ENCODE measurements around the gene MEST. TPM values are rescaled to one million over a fixed set of nuclear protein-coding genes. Genes with fewer than 3 reads are reported as not detected.

The MEST gene
- total and polyA plus RNA-seq, 2 donors (not counting 3 experiments of a cell fraction or from before 2014, with no cell fraction given): 46.7 to 52.6 TPM

DNA sequence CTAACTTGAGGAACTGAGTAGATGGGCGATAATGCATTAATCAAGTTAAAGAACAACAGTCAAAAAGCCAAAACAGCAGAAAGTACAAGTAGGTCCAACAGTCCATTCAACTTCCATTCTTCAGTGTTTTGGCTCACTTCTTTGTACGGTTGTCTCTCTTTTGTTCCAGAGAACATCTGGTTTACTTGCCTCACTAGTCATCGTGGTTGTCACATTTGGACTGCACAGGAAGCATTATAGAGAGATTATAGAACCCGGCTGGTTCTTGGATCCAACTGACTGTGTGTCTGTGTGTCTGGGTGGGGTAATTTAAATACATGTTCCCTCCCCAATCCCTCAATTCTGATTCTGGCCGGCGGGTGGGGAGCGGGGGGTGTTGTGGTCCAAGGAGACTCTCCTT, 49.3 kb upstream of the MEST start:
- H3K4me3 ChIP-seq (replicated peaks in 1 of 3; ENCODE audit: insufficient read depth in 1 of 3, low read depth in 1 of 3, low read length in 3 of 3): no peak overlapping the region
- DNase-seq (ENCODE audit: low read depth, low spot score) (no peak), FAIRE-seq (no peak)
- BruUV-seq (replicated peaks): no TSS peak
- no peaks in the 10 kb centered on the region for H3K9me1 ChIP-seq (replicated peaks; ENCODE audit: control insufficient read depth, extremely low read depth, insufficient read depth, low read length)
- ChIA-PET POLR2A (no interaction called here), CTCF (no interaction called here)
- H3K9ac ChIP-seq (replicated peaks; ENCODE audit: extremely low read depth, insufficient read depth, low read length): no peak overlapping the region
- H3K79me2 ChIP-seq (ENCODE audit: control insufficient read depth, insufficient read depth, low read length): peaks cover 2% of the 10 kb centered on the region
- no peak for TF ChIP-seq EZH2 (IDR thresholded peaks at IDR 0.05; ENCODE audit: borderline replicate concordance, low read depth, low read length, severe bottlenecking)
- TF ChIP-seq GATA2 (IDR thresholded peaks at IDR 0.05; ENCODE audit: insufficient read depth, insufficient read length, low read depth, low read length): no peak
- no peak overlapping the region for H3K27ac ChIP-seq (ENCODE audit: insufficient read depth, low read depth, low read length)
- H3K27me3 ChIP-seq (ENCODE audit: control insufficient read depth in 2 of 2, insufficient read depth in 2 of 2, low read length in 2 of 2): no peaks in the 10 kb centered on the region
- no peak overlapping the region for H2AFZ ChIP-seq (ENCODE audit: low read depth, low read length)
- no peak overlapping the region for H3K4me2 ChIP-seq (ENCODE audit: insufficient read depth, low read length)
- peaks cover 12% of the 10 kb centered on the region for H3K4me1 ChIP-seq (ENCODE audit: control insufficient read depth, extremely low read depth, insufficient read depth, low read length)
- no peaks in the 10 kb centered on the region for H4K20me1 ChIP-seq (replicated peaks; ENCODE audit: control insufficient read depth, extremely low read depth, insufficient read depth, low read length)
- no peaks in the 10 kb centered on the region for H3K9me3 ChIP-seq (replicated peaks; ENCODE audit: control insufficient read depth, insufficient read depth, low read length)
- no peaks in the 10 kb centered on the region for H3K36me3 ChIP-seq (ENCODE audit: control insufficient read depth in 2 of 2, extremely low read depth in 1 of 2, insufficient read depth in 2 of 2, low read length in 2 of 2)
- intact Hi-C loops (cut with micrococcal nuclease) (loop anchor here (5.0 kb wide), 1 partner anchor 370 kb away; the partner anchor contains the start of gene KLHDC10), dilution Hi-C loops (cut with MboI; ENCODE audit: extremely low pct_ligation_motif_present, low sequenced_read_pairs) (no loop called here)

GRCh38 chr7:130444234-130444633, 47.7 kb upstream of the MEST start:
- BruUV-seq (replicated peaks): no TSS peak
- peaks cover 12% of the 10 kb centered on the region for H3K4me1 ChIP-seq (ENCODE audit: control insufficient read depth, extremely low read depth, insufficient read depth, low read length)
- H3K27ac ChIP-seq (ENCODE audit: insufficient read depth, low read depth, low read length): no peak overlapping the region
- no peak overlapping the region for H2AFZ ChIP-seq (ENCODE audit: low read depth, low read length)
- dilution Hi-C loops (cut with MboI; ENCODE audit: extremely low pct_ligation_motif_present, low sequenced_read_pairs) (no loop called here), intact Hi-C loops (cut with micrococcal nuclease) (loop anchor here (5.0 kb wide), 1 partner anchor 372 kb away; the partner anchor contains the start of gene KLHDC10)
- H3K79me2 ChIP-seq (ENCODE audit: control insufficient read depth, insufficient read depth, low read length): peaks cover 2% of the 10 kb centered on the region
- POLR2A ChIA-PET: no interaction called here
- no peak for FAIRE-seq
- no peaks in the 10 kb centered on the region for H4K20me1 ChIP-seq (replicated peaks; ENCODE audit: control insufficient read depth, extremely low read depth, insufficient read depth, low read length)
- TF ChIP-seq FOS (IDR thresholded peaks at IDR 0.05; ENCODE audit: borderline replicate concordance, insufficient read depth, low read length): no peak
- TF ChIP-seq, protein P1, sequence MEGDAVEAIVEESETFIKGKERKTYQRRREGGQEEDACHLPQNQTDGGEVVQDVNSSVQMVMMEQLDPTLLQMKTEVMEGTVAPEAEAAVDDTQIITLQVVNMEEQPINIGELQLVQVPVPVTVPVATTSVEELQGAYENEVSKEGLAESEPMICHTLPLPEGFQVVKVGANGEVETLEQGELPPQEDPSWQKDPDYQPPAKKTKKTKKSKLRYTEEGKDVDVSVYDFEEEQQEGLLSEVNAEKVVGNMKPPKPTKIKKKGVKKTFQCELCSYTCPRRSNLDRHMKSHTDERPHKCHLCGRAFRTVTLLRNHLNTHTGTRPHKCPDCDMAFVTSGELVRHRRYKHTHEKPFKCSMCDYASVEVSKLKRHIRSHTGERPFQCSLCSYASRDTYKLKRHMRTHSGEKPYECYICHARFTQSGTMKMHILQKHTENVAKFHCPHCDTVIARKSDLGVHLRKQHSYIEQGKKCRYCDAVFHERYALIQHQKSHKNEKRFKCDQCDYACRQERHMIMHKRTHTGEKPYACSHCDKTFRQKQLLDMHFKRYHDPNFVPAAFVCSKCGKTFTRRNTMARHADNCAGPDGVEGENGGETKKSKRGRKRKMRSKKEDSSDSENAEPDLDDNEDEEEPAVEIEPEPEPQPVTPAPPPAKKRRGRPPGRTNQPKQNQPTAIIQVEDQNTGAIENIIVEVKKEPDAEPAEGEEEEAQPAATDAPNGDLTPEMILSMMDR (IDR thresholded peaks at IDR 0.05; ENCODE audit: extremely low read depth in 1 of 2, insufficient read depth in 1 of 2, low read depth in 1 of 2, low read length in 2 of 2): no peak
- no peak for TF ChIP-seq EZH2 (IDR thresholded peaks at IDR 0.05; ENCODE audit: borderline replicate concordance, low read depth, low read length, severe bottlenecking)
- TF ChIP-seq JUN (IDR thresholded peaks at IDR 0.05; ENCODE audit: borderline replicate concordance, insufficient read depth, insufficient read length, low read depth): no peak
- no peak for TF ChIP-seq POLR2A (IDR thresholded peaks at IDR 0.05; ENCODE audit: low read depth, low read length)
- no peak for TF ChIP-seq POLR2AphosphoS5 (IDR thresholded peaks at IDR 0.05; ENCODE audit: insufficient read depth, low read depth, low read length)
- no peak for TF ChIP-seq MAX (IDR thresholded peaks at IDR 0.05; ENCODE audit: insufficient read depth, insufficient read length)
- TF ChIP-seq MYC (IDR thresholded peaks at IDR 0.05; ENCODE audit: low read depth, low read length): no peak
- H3K4me2 ChIP-seq (ENCODE audit: insufficient read depth, low read length): no peak overlapping the region
- DNase-seq (ENCODE audit: low read depth, low spot score): no peak
- no peak overlapping the region for H3K9ac ChIP-seq (replicated peaks; ENCODE audit: extremely low read depth, insufficient read depth, low read length)
- no peaks in the 10 kb centered on the region for H3K9me3 ChIP-seq (replicated peaks; ENCODE audit: control insufficient read depth, insufficient read depth, low read length)
- H3K9me1 ChIP-seq (replicated peaks; ENCODE audit: control insufficient read depth, extremely low read depth, insufficient read depth, low read length): no peaks in the 10 kb centered on the region
- H3K27me3 ChIP-seq (ENCODE audit: control insufficient read depth in 2 of 2, insufficient read depth in 2 of 2, low read length in 2 of 2): peaks cover 0 to 3% of the 10 kb centered on the region in 2 experiments
- no peak overlapping the region for H3K4me3 ChIP-seq (replicated peaks in 1 of 3; ENCODE audit: insufficient read depth in 1 of 3, low read depth in 1 of 3, low read length in 3 of 3)
- H3K36me3 ChIP-seq (ENCODE audit: control insufficient read depth in 2 of 2, extremely low read depth in 1 of 2, insufficient read depth in 2 of 2, low read length in 2 of 2): no peaks in the 10 kb centered on the region
- CTCF ChIA-PET: no interaction called here
